ENCODE results near the gene CEMIP2.
"Not testable (repeated sequence)": the region's sequence is repeated elsewhere in the genome, so short reads cannot be mapped to it uniquely, and the experiment has no call there.

The CEMIP2 gene

GRCh38 chr9:71693607-71694006 is 74.7 kb downstream of the CEMIP2 start:
- no peak for DNase-seq (ENCODE audit: extremely low spot score)
- ChIA-PET POLR2A (no interaction called here), CTCF (interaction anchor here (1.0 to 1.6 kb wide), 2 partner anchors 9 to 12 kb away, joined by 4 to 6 read pairs; no protein-coding TSS in a partner anchor)
- TF ChIP-seq CTCF (IDR thresholded peaks at IDR 0.05; ENCODE audit: control extremely low read depth, extremely low read depth, low read depth, missing control alignments) = no peak

- CTCF ChIA-PET = interaction anchor here (1.0 kb wide), 1 partner anchor 11 kb away, joined by 3 read pairs; no protein-coding TSS in a partner anchor
- no peak for TF ChIP-seq CTCF (IDR thresholded peaks at IDR 0.05; ENCODE audit: control extremely low read depth, extremely low read depth, low read depth, missing control alignments)
- POLR2A ChIA-PET = no interaction called here
- DNase-seq (ENCODE audit: extremely low spot score) = no peak
These were observed 76.0 kb downstream of the CEMIP2 start for GRCh38 chr9:71692337-71692736.

- CTCF ChIA-PET; POLR2A ChIA-PET; DNase-seq (ENCODE audit: extremely low spot score): not testable (repeated sequence)
These were observed 76.7 kb downstream of the CEMIP2 start for GRCh38 chr9:71691576-71691975.

- no peak for DNase-seq (ENCODE audit: extremely low spot score)
- ChIA-PET POLR2A (no interaction called here), CTCF (interaction anchor here (0.9 to 1.4 kb wide), 2 partner anchors 10 to 13 kb away, joined by 3 to 4 read pairs; no protein-coding TSS in a partner anchor)
- no peak for TF ChIP-seq CTCF (IDR thresholded peaks at IDR 0.05; ENCODE audit: control extremely low read depth, extremely low read depth, low read depth, missing control alignments)
These were observed 77.5 kb downstream of the CEMIP2 start for GRCh38 chr9:71690689-71691435.

DNA sequence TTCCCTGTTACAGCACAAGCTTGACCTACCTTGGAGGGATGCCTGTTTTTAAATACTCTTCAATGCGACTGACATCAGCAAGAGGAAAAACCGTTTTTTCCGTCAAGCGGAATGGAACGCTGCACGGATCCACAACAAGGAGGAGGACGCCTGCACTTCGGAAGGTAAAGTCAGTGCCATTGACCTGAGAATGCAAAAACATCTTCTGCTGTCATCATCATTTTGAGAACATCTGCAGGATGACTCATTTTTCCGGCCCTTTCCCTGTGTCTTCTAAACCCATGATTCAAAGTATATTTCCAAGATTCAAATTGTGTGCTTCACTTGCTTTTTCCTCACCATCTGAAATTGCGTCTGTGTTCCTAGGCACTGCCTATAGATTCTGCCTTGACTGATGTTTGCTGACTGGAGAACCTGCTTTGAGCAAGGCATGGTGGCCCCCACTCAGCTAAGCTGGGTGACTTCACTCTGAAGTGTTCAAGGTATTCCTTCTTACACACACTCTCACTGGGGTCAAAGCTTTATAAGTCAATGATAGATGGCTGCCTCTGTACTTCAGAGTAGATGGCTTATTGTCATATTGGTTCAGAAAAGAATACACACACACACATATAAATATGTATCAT is 78.1 kb downstream of the CEMIP2 start:
- TF ChIP-seq CTCF (IDR thresholded peaks at IDR 0.05; ENCODE audit: control extremely low read depth, extremely low read depth, low read depth, missing control alignments) = no peak

GRCh38 chr9:71687676-71688075 is 80.6 kb downstream of the CEMIP2 start:
- POLR2A ChIA-PET = no interaction called here
- no peak for DNase-seq (ENCODE audit: extremely low spot score)
- CTCF ChIA-PET = no interaction called here
- no peak for TF ChIP-seq CTCF (IDR thresholded peaks at IDR 0.05; ENCODE audit: control extremely low read depth, extremely low read depth, low read depth, missing control alignments)

More for the DNA sequence above, 78.1 kb downstream of the CEMIP2 start:
- POLR2A ChIA-PET = no interaction called here
- DNase-seq (ENCODE audit: extremely low spot score) = no peak
- CTCF ChIA-PET = interaction anchor here (0.9 to 1.4 kb wide), 3 partner anchors 10 to 15 kb away, joined by 3 to 4 read pairs (median 3); no protein-coding TSS in a partner anchor

DNA sequence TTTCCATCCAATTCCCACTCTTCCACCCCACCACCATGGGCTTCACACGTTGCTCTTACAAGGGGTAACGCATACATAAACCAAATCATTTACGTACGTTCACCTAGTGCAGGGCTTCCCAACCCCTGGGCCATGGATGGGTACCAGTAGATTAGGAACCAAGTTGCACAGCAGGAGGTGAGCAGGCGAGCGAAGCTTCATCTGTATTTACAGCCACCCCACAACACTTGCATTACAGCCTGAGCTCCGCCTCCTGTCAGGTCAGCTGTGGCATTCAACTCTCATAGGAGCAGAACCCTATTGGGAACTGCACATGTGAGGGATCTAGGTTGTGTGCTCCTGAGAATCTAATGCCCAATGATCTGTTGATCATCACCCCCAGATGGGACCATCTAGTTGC is 82.3 kb downstream of the CEMIP2 start:
- TF ChIP-seq CTCF (IDR thresholded peaks at IDR 0.05; ENCODE audit: control extremely low read depth, extremely low read depth, low read depth, missing control alignments) = no peak
- ChIA-PET CTCF (interaction anchor here (1.0 kb wide), 1 partner anchor 29 kb away, joined by 3 read pairs; no protein-coding TSS in a partner anchor), POLR2A (no interaction called here)
- no peak for DNase-seq (ENCODE audit: extremely low spot score)
